Stimulated activated CD8-positive, alpha-beta memory T cell treated with anti-CD3 and anti-CD28 coated beads, Interleukin-2, amount 100 ng/mL, for 1 hour (primary cell): ENCODE data around the gene GIPR.

ENCODE experiments used
- DNase-seq, 2 donors: peaks; one replicate each; pipeline ENCODE4 v3.0.0-alpha.2; 2020; ENCODE audit warnings: low read depth in 2 of 2

GIPR gene

DNA sequence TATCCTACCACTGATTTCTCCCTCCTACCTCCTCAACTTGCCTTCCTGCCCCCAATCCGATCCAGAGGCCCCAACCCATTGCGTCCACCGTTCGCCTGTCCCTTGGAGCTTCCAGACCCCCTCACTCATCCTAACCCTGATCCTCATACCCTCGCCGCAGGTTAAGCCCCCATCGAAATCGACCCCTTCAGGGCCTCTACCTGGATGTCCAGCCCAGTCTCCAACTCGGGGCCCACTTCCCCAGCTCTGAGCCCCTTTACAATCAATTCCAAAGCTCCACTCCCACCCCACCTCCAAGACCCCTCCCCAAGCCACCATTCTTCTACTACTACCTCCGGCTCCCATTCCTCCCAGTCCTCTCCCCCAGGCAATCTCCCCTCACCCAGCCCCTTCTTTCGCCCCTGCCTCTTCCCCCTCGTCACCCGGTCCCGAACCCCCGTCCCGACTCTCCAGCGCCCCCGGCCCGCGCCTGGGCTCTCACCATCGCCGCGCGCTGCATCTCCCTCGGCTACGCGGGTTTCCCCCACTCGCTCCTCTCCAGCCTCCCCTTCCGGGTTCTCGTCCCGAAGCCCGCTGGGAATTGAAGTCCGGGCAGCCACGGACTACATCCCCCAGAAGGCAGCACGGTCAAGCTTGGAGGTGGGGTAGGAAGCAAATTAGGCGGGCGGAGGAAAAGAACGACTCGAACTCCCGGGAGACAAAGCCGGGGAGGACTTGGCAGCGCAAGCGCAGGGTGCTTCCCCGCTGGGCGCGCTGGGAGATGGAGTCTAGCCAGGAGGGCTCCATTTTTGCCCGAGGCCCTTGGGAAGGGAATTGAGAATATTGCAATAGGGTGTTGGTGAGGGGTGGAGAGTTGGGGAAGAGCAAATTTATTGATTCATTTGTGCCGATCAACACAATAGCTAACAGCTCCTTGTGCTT, 62.6 kb downstream of the GIPR start, which contains the start of gene FBXO46:
Gene FBXO46 (minus strand): TSS at position 529 of the 921 bp plus-strand sequence. CDS start 17,401 bp downstream, outside the sequence.
- peak; percentile 78 to 83 for DNase-seq
